Mesenchymal stem cell (in vitro differentiated cells and primary cell): Measurements from ENCODE around the gene ZNF644.

ENCODE experiments used
- DNase-seq: peaks from one replicate; pipeline ENCODE4 v3.0.0-alpha.2; 2013
- H2AFZ ChIP-seq: one replicate; pipeline ENCODE4 v1.6.1; 2013; ENCODE audit warnings: low read depth, mild to moderate bottlenecking, control low read depth, inconsistent platforms, low read length, moderate library complexity
- H2AK5ac ChIP-seq: 2 replicates; pipeline ENCODE4 v1.6.1; 2013; ENCODE audit warnings: low read length, moderate library complexity, mild to moderate bottlenecking, inconsistent platforms; ENCODE audit not compliant: severe bottlenecking
- H2BK120ac ChIP-seq: one replicate; pipeline ENCODE4 v1.6.1; 2013; ENCODE audit warnings: low read depth, mild to moderate bottlenecking, inconsistent platforms, low read length, moderate library complexity
- H2BK12ac ChIP-seq, 2 experiments: one replicate each; pipeline ENCODE4 v1.6.1; 2013; ENCODE audit warnings: inconsistent platforms in 2 of 2, low read length in 2 of 2, mild to moderate bottlenecking in 2 of 2, moderate library complexity in 2 of 2, control low read depth in 1 of 2
- H2BK15ac ChIP-seq: one replicate; pipeline ENCODE4 v1.6.1; 2013; ENCODE audit warnings: mild to moderate bottlenecking, low read depth, inconsistent platforms; ENCODE audit not compliant: poor library complexity, severe bottlenecking
- H2BK5ac ChIP-seq: 2 replicates; pipeline ENCODE4 v1.6.1; 2013; ENCODE audit warnings: low read depth, mild to moderate bottlenecking, low read length, control low read depth, inconsistent platforms; ENCODE audit not compliant: poor library complexity, severe bottlenecking
- H3K14ac ChIP-seq, 2 experiments: one replicate each; pipeline ENCODE4 v1.6.1; 2013; ENCODE audit warnings: inconsistent platforms in 2 of 2, low read length in 2 of 2, control low read depth in 1 of 2, mild to moderate bottlenecking in 1 of 2, moderate library complexity in 1 of 2
- H3K18ac ChIP-seq, 2 experiments: one replicate each; pipeline ENCODE4 v1.6.1; 2013; ENCODE audit warnings: inconsistent platforms in 2 of 2, low read length in 2 of 2, control low read depth in 1 of 2, low read depth in 1 of 2, mild to moderate bottlenecking in 1 of 2
- H3K23ac ChIP-seq, 2 experiments: one replicate each; pipeline ENCODE4 v1.6.1; 2013; ENCODE audit warnings: inconsistent platforms in 2 of 2, low read length in 2 of 2, mild to moderate bottlenecking in 2 of 2, moderate library complexity in 2 of 2, control low read depth in 1 of 2
- H3K27ac ChIP-seq: 2 replicates; pipeline ENCODE4 v1.5.1; 2013; ENCODE audit warnings: mild to moderate bottlenecking, moderate library complexity, low read length, control low read depth, inconsistent platforms; ENCODE audit not compliant: poor library complexity, severe bottlenecking
- H3K27me3 ChIP-seq, 2 experiments: 2 replicates each; pipeline versions ENCODE4 v1.6.1 to v1.7.0; 2013; ENCODE audit warnings: low read length in 2 of 2, mild to moderate bottlenecking in 2 of 2, moderate library complexity in 2 of 2, control low read depth in 1 of 2, inconsistent platforms in 1 of 2; ENCODE audit not compliant: control insufficient read depth in 1 of 2, insufficient read depth in 1 of 2
- H3K36me3 ChIP-seq, 2 experiments: 2 replicates each; pipeline versions ENCODE4 v1.6.1 to v1.7.0; 2013; ENCODE audit warnings: low read length in 2 of 2, control low read depth in 1 of 2, inconsistent platforms in 1 of 2, low read depth in 1 of 2, mild to moderate bottlenecking in 1 of 2; ENCODE audit not compliant: insufficient read depth in 2 of 2, control insufficient read depth in 1 of 2
- H3K4ac ChIP-seq, 2 experiments: one replicate each; pipeline ENCODE4 v1.6.1; 2013; ENCODE audit warnings: inconsistent platforms in 2 of 2, low read length in 2 of 2, mild to moderate bottlenecking in 2 of 2, moderate library complexity in 2 of 2, control low read depth in 1 of 2, low read depth in 1 of 2
- H3K4me1 ChIP-seq: 2 replicates; pipeline ENCODE4 v1.6.1; 2013; ENCODE audit warnings: low read depth, low read length, control low read depth; ENCODE audit not compliant: control insufficient read depth, insufficient read depth
- H3K4me2 ChIP-seq: 2 replicates; pipeline ENCODE4 v1.6.1; 2013; ENCODE audit warnings: low read length, mild to moderate bottlenecking, inconsistent platforms; ENCODE audit not compliant: poor library complexity, severe bottlenecking
- H3K4me3 ChIP-seq, 2 experiments: 2 replicates each; pipeline versions ENCODE4 v1.5.1 to v1.7.0; 2013; ENCODE audit warnings: low read length in 2 of 2, mild to moderate bottlenecking in 2 of 2, control low read depth in 1 of 2, low read depth in 1 of 2; ENCODE audit not compliant: insufficient read depth in 1 of 2
- H3K79me1 ChIP-seq: replicated peaks from 2 replicates; pipeline ENCODE4 v1.6.1; 2013; ENCODE audit warnings: mild to moderate bottlenecking, control low read depth, low read length, inconsistent platforms; ENCODE audit not compliant: poor library complexity, severe bottlenecking
- H3K9ac ChIP-seq: 2 replicates; pipeline ENCODE4 v1.7.0; 2013; ENCODE audit warnings: mild to moderate bottlenecking, low read length, moderate library complexity
- H3K9me3 ChIP-seq: 2 replicates; pipeline ENCODE4 v1.7.0; 2013; ENCODE audit warnings: mild to moderate bottlenecking, low read length; ENCODE audit not compliant: control insufficient read depth
- H4K8ac ChIP-seq: one replicate; pipeline ENCODE4 v1.6.1; 2013; ENCODE audit warnings: inconsistent platforms, mild to moderate bottlenecking, low read length, moderate library complexity
- H4K91ac ChIP-seq: one replicate; pipeline ENCODE4 v1.6.1; 2013; ENCODE audit warnings: mild to moderate bottlenecking, low read length, inconsistent platforms
- WGBS: methylation state at CpG from one replicate; pipeline ENCODE4 v1.1.7; 2013; ENCODE audit warnings: mixed read lengths; 5-methylcytosine and 5-hydroxymethylcytosine counted together

ZNF644 gene

DNA sequence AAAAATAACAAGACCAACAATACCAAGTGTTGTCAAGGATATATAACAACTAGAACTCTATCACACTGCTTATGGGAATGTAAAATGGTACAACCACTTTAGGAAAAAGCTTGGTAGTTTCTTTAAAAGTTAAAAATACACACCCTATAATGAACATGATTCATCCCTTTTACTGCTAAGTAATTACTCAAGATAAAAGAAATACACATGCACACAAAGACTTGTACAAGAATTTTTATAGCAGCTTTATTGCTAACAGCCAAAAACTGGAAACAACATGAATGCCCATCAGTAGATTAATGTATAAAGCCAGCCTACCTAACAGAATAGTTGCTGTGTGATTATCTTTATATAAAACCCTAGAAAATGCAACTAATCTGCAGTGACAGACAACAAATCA lies 10.5 kb upstream of the ZNF644 start:
- H4K8ac ChIP-seq, result no peak overlapping the region
- no peaks in the 10 kb centered on the region for H3K4me1 ChIP-seq
- H3K23ac ChIP-seq, result no peak overlapping the region
- no peaks in the 10 kb centered on the region for H3K79me1 ChIP-seq
- no peak overlapping the region for H2AFZ ChIP-seq
- no peaks in the 10 kb centered on the region for H3K36me3 ChIP-seq
- H3K4me3 ChIP-seq, result no peak overlapping the region
- H2BK5ac ChIP-seq, result no peak overlapping the region
- H3K27ac ChIP-seq, result no peak overlapping the region
- H3K4me2 ChIP-seq, result no peak overlapping the region
- no peak overlapping the region for H2BK120ac ChIP-seq
- H3K18ac ChIP-seq, result no peak overlapping the region
- no peaks in the 10 kb centered on the region for H3K9me3 ChIP-seq
- no peak overlapping the region for H4K91ac ChIP-seq
- no peak overlapping the region for H2BK12ac ChIP-seq
- H3K4ac ChIP-seq, result no peak overlapping the region
- no peak overlapping the region for H3K14ac ChIP-seq
- H3K27me3 ChIP-seq, result peaks cover 0 to 7% of the 10 kb centered on the region in 2 experiments
- H2BK15ac ChIP-seq, result no peak overlapping the region
- H3K9ac ChIP-seq, result no peak overlapping the region
- DNase-seq, result no peak
- no peak overlapping the region for H2AK5ac ChIP-seq

DNA sequence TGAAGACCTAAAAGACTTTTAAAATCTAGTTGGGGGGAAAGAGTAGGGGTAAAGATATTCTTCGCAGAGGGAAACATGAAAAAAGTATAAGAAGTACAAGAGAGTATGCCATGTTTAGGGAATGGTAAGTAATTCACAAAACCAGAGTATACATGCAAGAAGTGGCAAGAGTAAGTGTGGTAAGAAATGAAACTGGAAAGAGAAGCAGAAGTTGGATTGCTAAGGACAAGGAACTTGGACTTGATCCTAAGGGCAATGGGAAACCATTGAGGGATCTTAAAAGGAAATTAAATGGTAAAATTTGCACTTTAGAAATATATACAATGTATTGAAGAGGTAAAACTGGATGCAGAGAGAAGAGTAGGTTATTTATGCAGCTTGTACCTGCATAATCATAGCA lies 9.2 kb upstream of the ZNF644 start:
- H2BK15ac ChIP-seq, result no peak overlapping the region
- no peak overlapping the region for H2AK5ac ChIP-seq
- H4K91ac ChIP-seq, result no peak overlapping the region
- no peaks in the 10 kb centered on the region for H3K36me3 ChIP-seq
- no peak overlapping the region for H3K14ac ChIP-seq
- no peaks in the 10 kb centered on the region for H3K4me1 ChIP-seq
- no peak overlapping the region for H2BK5ac ChIP-seq
- WGBS, result 95% methylated on average over 1 of the region's 1 CpG
- H2AFZ ChIP-seq, result no peak overlapping the region
- H3K9ac ChIP-seq, result no peak overlapping the region
- no peak overlapping the region for H3K27ac ChIP-seq
- H3K4me3 ChIP-seq, result no peak overlapping the region
- H2BK120ac ChIP-seq, result no peak overlapping the region
- H3K27me3 ChIP-seq, result peaks cover 0 to 7% of the 10 kb centered on the region in 2 experiments
- H3K79me1 ChIP-seq, result no peaks in the 10 kb centered on the region
- no peak overlapping the region for H3K4ac ChIP-seq
- H3K18ac ChIP-seq, result no peak overlapping the region
- no peak overlapping the region for H3K4me2 ChIP-seq
- no peak for DNase-seq
- no peak overlapping the region for H4K8ac ChIP-seq
- H2BK12ac ChIP-seq, result no peak overlapping the region
- no peak overlapping the region for H3K23ac ChIP-seq
- no peaks in the 10 kb centered on the region for H3K9me3 ChIP-seq

DNA sequence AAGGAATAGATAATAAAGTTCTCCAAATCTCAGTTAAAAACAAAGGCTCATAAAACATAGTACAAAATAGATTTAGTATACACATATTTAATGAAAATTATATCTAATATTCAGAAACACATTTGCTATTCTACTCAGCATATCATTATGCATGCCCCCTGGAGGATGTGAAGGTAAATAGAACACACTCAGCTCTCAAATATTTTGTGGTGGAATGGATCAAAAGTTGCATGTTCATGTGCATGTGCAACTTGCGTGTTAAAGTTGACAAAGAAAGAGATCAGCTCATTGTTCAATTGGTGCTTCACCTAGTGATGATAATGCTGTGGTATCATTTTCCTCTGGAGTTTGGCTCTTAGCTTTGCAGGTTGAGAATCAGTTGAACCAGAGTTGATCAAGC lies 4.9 kb upstream of the ZNF644 start:
- H4K91ac ChIP-seq, result no peak overlapping the region
- DNase-seq, result no peak
- H3K36me3 ChIP-seq, result no peaks in the 10 kb centered on the region
- H2AFZ ChIP-seq, result no peak overlapping the region
- no peak overlapping the region for H3K23ac ChIP-seq
- H3K79me1 ChIP-seq, result no peaks in the 10 kb centered on the region
- H3K27ac ChIP-seq, result no peak overlapping the region
- no peak overlapping the region for H3K4ac ChIP-seq
- H2BK12ac ChIP-seq, result no peak overlapping the region
- WGBS, result 100% methylated on average over 1 of the region's 1 CpG
- no peak overlapping the region for H2BK15ac ChIP-seq
- H2BK120ac ChIP-seq, result no peak overlapping the region
- no peak overlapping the region for H3K18ac ChIP-seq
- H3K4me1 ChIP-seq, result peaks cover 2% of the 10 kb centered on the region
- no peak overlapping the region for H4K8ac ChIP-seq
- no peak overlapping the region for H3K14ac ChIP-seq
- H3K4me3 ChIP-seq, result no peak overlapping the region
- H2AK5ac ChIP-seq, result no peak overlapping the region
- no peak overlapping the region for H3K4me2 ChIP-seq
- no peaks in the 10 kb centered on the region for H3K9me3 ChIP-seq
- H2BK5ac ChIP-seq, result no peak overlapping the region
- H3K9ac ChIP-seq, result no peak overlapping the region
- H3K27me3 ChIP-seq, result peaks cover 0 to 7% of the 10 kb centered on the region in 2 experiments

DNA sequence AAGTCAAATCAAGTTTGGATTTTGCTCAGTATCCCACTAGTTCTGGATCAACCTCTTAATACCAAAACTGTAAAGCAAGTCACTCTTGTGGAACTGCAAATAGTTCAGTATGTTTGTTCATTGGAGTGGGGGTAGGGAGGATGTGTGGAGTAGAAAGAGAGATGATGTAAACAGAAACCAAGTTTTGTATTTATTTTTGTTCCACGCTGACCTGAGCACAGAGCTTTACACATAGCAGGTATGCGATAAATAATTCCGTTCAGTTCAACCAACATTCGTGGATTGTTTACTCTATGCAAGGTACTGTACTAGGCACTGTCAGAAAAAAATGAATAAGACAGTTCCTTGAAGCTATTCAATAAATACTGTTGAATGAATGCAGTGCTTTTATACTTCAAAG lies 4.5 kb upstream of the ZNF644 start:
- Histone ChIP-seq H2BK120ac (no peak overlapping the region), H3K14ac (no peak overlapping the region), H3K4me3 (no peak overlapping the region), H3K18ac (no peak overlapping the region), H2AK5ac (no peak overlapping the region), H3K4me2 (no peak overlapping the region), H2BK15ac (no peak overlapping the region), H3K27ac (no peak overlapping the region), H4K91ac (no peak overlapping the region), H3K36me3 (no peaks in the 10 kb centered on the region), H3K4ac (no peak overlapping the region), H4K8ac (no peak overlapping the region), H3K79me1 (no peaks in the 10 kb centered on the region), H3K23ac (no peak overlapping the region), H3K9me3 (no peaks in the 10 kb centered on the region), H2BK5ac (no peak overlapping the region), H3K4me1 (peaks cover 2% of the 10 kb centered on the region), H3K27me3 (peaks cover 0 to 5% of the 10 kb centered on the region in 2 experiments), H2AFZ (no peak overlapping the region), H2BK12ac (no peak overlapping the region), H3K9ac (no peak overlapping the region)
- 90% methylated on average over 3 of the region's 4 CpGs for WGBS
- DNase-seq, result no peak
